ENCODE data around the gene TFAP2A.

The TFAP2A gene

DNA sequence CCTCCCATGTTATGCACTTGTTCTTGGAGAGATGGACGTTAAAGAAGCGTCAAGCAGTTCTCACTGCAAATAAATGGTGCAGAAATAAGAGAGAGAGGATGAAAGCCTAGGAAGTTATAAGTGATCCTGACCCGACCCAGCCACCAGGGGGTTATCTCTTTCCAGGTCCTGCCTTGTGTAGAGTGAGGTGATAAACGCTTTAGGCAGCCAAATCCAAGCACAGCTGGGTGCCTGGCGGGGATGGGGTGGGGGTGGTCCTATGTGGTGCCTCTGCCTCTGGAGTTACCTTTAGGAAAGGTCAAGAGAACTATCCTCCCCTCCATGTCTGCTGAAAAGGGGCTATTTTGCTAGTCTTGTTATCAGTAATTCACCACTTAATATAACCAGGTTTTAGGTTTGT is 9.2 kb upstream of the TFAP2A start:
- TF ChIP-seq SIN3A (IDR thresholded peaks at IDR 0.05; ENCODE audit: borderline replicate concordance, insufficient read depth, low read length) (no peak), FOXP2 (optimal IDR thresholded peaks at IDR 0.05; ENCODE audit: borderline replicate concordance, extremely low read depth, extremely low read length, insufficient read depth) (no peak), POLR2AphosphoS5 (IDR thresholded peaks at IDR 0.05; ENCODE audit: low read depth, low read length) (no peak), REST (IDR thresholded peaks at IDR 0.05; ENCODE audit: insufficient read depth in 1 of 2, low read depth in 2 of 2, low read length in 2 of 2) (no peak)

- TF ChIP-seq POLR2AphosphoS5 (IDR thresholded peaks at IDR 0.05; ENCODE audit: low read depth, low read length), result no peak
- no peak for TF ChIP-seq SIN3A (IDR thresholded peaks at IDR 0.05; ENCODE audit: borderline replicate concordance, insufficient read depth, low read length)
- no peak for TF ChIP-seq TAF1 (IDR thresholded peaks at IDR 0.05; ENCODE audit: borderline replicate concordance, insufficient read depth, low read length)
- TF ChIP-seq REST (IDR thresholded peaks at IDR 0.05; ENCODE audit: insufficient read depth in 1 of 2, low read depth in 2 of 2, low read length in 2 of 2), result no peak
- no peak for TF ChIP-seq FOXP2 (optimal IDR thresholded peaks at IDR 0.05; ENCODE audit: borderline replicate concordance, extremely low read depth, extremely low read length, insufficient read depth)
These were observed 7.8 kb upstream of the TFAP2A start for GRCh38 chr6:10422737-10423034.

GRCh38 chr6:10421921-10422736 is 7.3 kb upstream of the TFAP2A start:
- TF ChIP-seq TAF1 (IDR thresholded peaks at IDR 0.05; ENCODE audit: borderline replicate concordance, insufficient read depth, low read length), result no peak
- no peak for TF ChIP-seq FOXP2 (optimal IDR thresholded peaks at IDR 0.05; ENCODE audit: borderline replicate concordance, extremely low read depth, extremely low read length, insufficient read depth)
- no peak for TF ChIP-seq POLR2AphosphoS5 (IDR thresholded peaks at IDR 0.05; ENCODE audit: low read depth, low read length)
- no peak for TF ChIP-seq SIN3A (IDR thresholded peaks at IDR 0.05; ENCODE audit: borderline replicate concordance, insufficient read depth, low read length)
- TF ChIP-seq REST (IDR thresholded peaks at IDR 0.05; ENCODE audit: insufficient read depth in 1 of 2, low read depth in 2 of 2, low read length in 2 of 2), result no peak

GRCh38 chr6:10421158-10421920 is 6.5 kb upstream of the TFAP2A start:
- no peak for TF ChIP-seq FOXP2 (optimal IDR thresholded peaks at IDR 0.05; ENCODE audit: borderline replicate concordance, extremely low read depth, extremely low read length, insufficient read depth)

- TF ChIP-seq REST (IDR thresholded peaks at IDR 0.05; ENCODE audit: insufficient read depth in 1 of 2, low read depth in 2 of 2, low read length in 2 of 2) (no peak), FOXP2 (optimal IDR thresholded peaks at IDR 0.05; ENCODE audit: borderline replicate concordance, extremely low read depth, extremely low read length, insufficient read depth) (no peak), TAF1 (IDR thresholded peaks at IDR 0.05; ENCODE audit: borderline replicate concordance, insufficient read depth, low read length) (no peak), SIN3A (IDR thresholded peaks at IDR 0.05; ENCODE audit: borderline replicate concordance, insufficient read depth, low read length) (no peak), POLR2AphosphoS5 (IDR thresholded peaks at IDR 0.05; ENCODE audit: low read depth, low read length) (no peak)
These were observed 5.8 kb upstream of the TFAP2A start for GRCh38 chr6:10420546-10421157.

All from PFSK-1 (cell line).